OCI-LY3 (cell line): ENCODE results near the gene ADAMTS2.

Experiments
- CTCF ChIP-seq: fragments of 200-600, 300-600 bp; sonication (generic); IDR thresholded peaks from 2 replicates; pipeline ENCODE4 v1.5.1; 2014; ENCODE audit warnings: antibody characterized with exemption, low read length, low read depth
- EZH2phosphoT487 ChIP-seq: fragments of 200-600 bp; shearing (Covaris generic); IDR thresholded peaks from 2 replicates; pipeline ENCODE4 v1.6.1; 2018; ENCODE audit warnings: antibody characterized with exemption, mixed run types, low read depth

DNA sequence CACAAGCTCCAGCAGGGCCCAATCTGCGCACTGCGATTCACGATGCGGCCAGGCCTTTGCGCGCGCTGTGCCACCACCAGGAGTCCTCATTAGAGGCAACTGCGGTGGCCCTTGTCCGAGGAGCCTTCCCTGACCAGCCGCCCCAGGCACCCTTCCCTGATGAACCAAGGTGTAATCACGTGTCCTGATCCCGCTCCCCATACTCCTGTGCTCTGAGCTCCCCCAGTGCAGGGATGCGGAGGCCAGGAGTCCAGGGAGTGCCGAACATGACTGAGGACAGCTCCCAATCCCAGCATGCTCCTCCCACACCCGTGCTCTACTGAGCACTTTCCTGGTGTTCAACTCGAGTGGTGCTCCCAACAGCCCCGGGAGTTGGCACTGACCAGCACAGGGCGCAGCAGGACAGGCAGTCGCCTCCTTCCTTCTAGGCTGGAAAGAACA lies 150.3 kb downstream of the ADAMTS2 start:
- no peak for TF ChIP-seq CTCF
- TF ChIP-seq EZH2phosphoT487 = no peak
